H1 (cell line): ENCODE results near the gene GPR42. TPM values are rescaled to one million over a fixed set of nuclear protein-coding genes. Genes with fewer than 3 reads are reported as not detected.

Experiments
- CTCF ChIA-PET: fragments of 300-600 bp; sonication (Branson Sonifier 250); formaldehyde crosslinking; loops from one replicate; lab custom pipeline; 2021; ENCODE audit not compliant: partially characterized antibody; lab: Charles Lee
- POLR2A ChIA-PET: fragments of 300-600 bp; sonication (Branson Sonifier 250); formaldehyde crosslinking; loops from one replicate; lab custom pipeline; 2021; ENCODE audit warnings: inconsistent platforms; ENCODE audit not compliant: partially characterized antibody; lab: Charles Lee
- DNase-seq, 2 experiments: peaks; one replicate each; pipeline versions ENCODE4 v3.0.0 to v3.0.0-alpha.2; 2010 to 2022; ENCODE audit warnings: low spot score in 2 of 2, low read depth in 1 of 2, mixed read lengths in 1 of 2
- FAIRE-seq: peaks from 2 replicates; lab custom pipeline; 2011; peaks lifted over from hg19 to GRCh38; lab: Jason Lieb, UNC
- H2AFZ ChIP-seq: 2 replicates; pipeline ENCODE4 v1.8.1; 2012; ENCODE audit warnings: low read length, inconsistent platforms
- H2AK5ac ChIP-seq: 2 replicates; pipeline ENCODE4 v1.6.1; 2013; ENCODE audit warnings: low read depth, low read length
- H2BK120ac ChIP-seq: replicated peaks from 2 replicates; pipeline ENCODE3; 2013; ENCODE audit warnings: low read depth, low read length, inconsistent platforms
- H2BK12ac ChIP-seq: 2 replicates; pipeline ENCODE4 v1.6.1; 2013; ENCODE audit warnings: low read depth, low read length
- H2BK15ac ChIP-seq: 2 replicates; pipeline ENCODE4 v1.6.1; 2013; ENCODE audit warnings: low read length
- H2BK20ac ChIP-seq: 2 replicates; pipeline ENCODE4 v1.6.1; 2013; ENCODE audit warnings: low read length
- H2BK5ac ChIP-seq: 2 replicates; pipeline ENCODE4 v1.6.1; 2013; ENCODE audit warnings: low read depth, low read length
- H3K14ac ChIP-seq: 2 replicates; pipeline ENCODE4 v1.6.1; 2013; ENCODE audit warnings: inconsistent platforms; ENCODE audit not compliant: insufficient read length
- H3K18ac ChIP-seq: 2 replicates; pipeline ENCODE4 v1.6.1; 2013; ENCODE audit warnings: low read length; ENCODE audit errors: extremely low read depth
- H3K23ac ChIP-seq: 2 replicates; pipeline ENCODE4 v1.6.1; 2013; ENCODE audit warnings: inconsistent platforms; ENCODE audit not compliant: insufficient read length
- H3K23me2 ChIP-seq: 2 replicates; pipeline ENCODE4 v1.6.1; 2013; ENCODE audit warnings: low read depth, low read length
- H3K27ac ChIP-seq: 2 replicates; pipeline ENCODE4 v1.6.1; 2011; ENCODE audit warnings: low read depth, low read length, inconsistent platforms
- H3K27me3 ChIP-seq, 4 experiments: replicated peaks in 1 of 4; 1 replicate in 1 of 4; 2 replicates in 3 of 4; pipeline versions ENCODE4 v1.6.1 to v1.8.1; 2011 to 2013; ENCODE audit warnings: low read length in 3 of 4, mild to moderate bottlenecking in 3 of 4, inconsistent platforms in 2 of 4, mixed read lengths in 2 of 4, moderate library complexity in 1 of 4; ENCODE audit not compliant: control insufficient read depth in 3 of 4, insufficient read depth in 3 of 4; ENCODE audit errors: extremely low read depth in 1 of 4
- H3K36me3 ChIP-seq, 4 experiments: 2 replicates each; pipeline versions ENCODE4 v1.6.1 to v1.8.1; 2011 to 2013; ENCODE audit warnings: mild to moderate bottlenecking in 4 of 4, low read length in 3 of 4, moderate library complexity in 2 of 4, control low read depth in 1 of 4, inconsistent platforms in 1 of 4; ENCODE audit not compliant: insufficient read depth in 4 of 4, control insufficient read depth in 2 of 4
- H3K4ac ChIP-seq: replicated peaks from 2 replicates; pipeline ENCODE3; 2013; ENCODE audit warnings: low read length, low read depth, mixed read lengths, inconsistent platforms; ENCODE audit not compliant: insufficient read length
- H3K4me1 ChIP-seq, 4 experiments: replicated peaks in 1 of 4; 1 replicate in 1 of 4; 2 replicates in 3 of 4; pipeline versions ENCODE4 v1.6.1 to v1.8.1; 2011 to 2013; ENCODE audit warnings: low read length in 3 of 4, inconsistent platforms in 2 of 4, mixed read lengths in 1 of 4; ENCODE audit not compliant: insufficient read depth in 4 of 4, control insufficient read depth in 3 of 4
- H3K4me2 ChIP-seq, 2 experiments: 2 replicates each; pipeline versions ENCODE4 v1.6.1 to v1.8.1; 2011 to 2013; ENCODE audit warnings: low read depth in 2 of 2, low read length in 2 of 2, control low read depth in 1 of 2, inconsistent platforms in 1 of 2, mild to moderate bottlenecking in 1 of 2; ENCODE audit not compliant: insufficient read depth in 1 of 2
- H3K4me3 ChIP-seq, 4 experiments: fragments of 200-600, 300-600 bp in 1 of 4; sonication (generic), shearing (Covaris generic), sonication (Bioruptor Twin) in 1 of 4; 2 replicates each; pipeline versions ENCODE4 v1.5.1 to v1.8.1; 2011 to 2016; ENCODE audit warnings: low read length in 4 of 4, low read depth in 3 of 4, control low read depth in 2 of 4, inconsistent platforms in 2 of 4, mild to moderate bottlenecking in 2 of 4, mixed read lengths in 1 of 4, moderate library complexity in 1 of 4; ENCODE audit not compliant: insufficient read depth in 2 of 4; ENCODE audit errors: extremely low read depth in 1 of 4
- H3K56ac ChIP-seq: replicated peaks from 2 replicates; pipeline ENCODE3; 2013; ENCODE audit warnings: low read depth, mild to moderate bottlenecking, mixed read lengths, low read length, inconsistent platforms; ENCODE audit not compliant: insufficient read length
- H3K79me1 ChIP-seq: 2 replicates; pipeline ENCODE4 v1.6.1; 2013; ENCODE audit warnings: low read depth, low read length, control low read depth
- H3K79me2 ChIP-seq, 2 experiments: 2 replicates each; pipeline versions ENCODE4 v1.6.1 to v1.8.1; 2012 to 2013; ENCODE audit warnings: low read length in 2 of 2, mild to moderate bottlenecking in 2 of 2, inconsistent platforms in 1 of 2; ENCODE audit not compliant: insufficient read depth in 2 of 2, control insufficient read depth in 1 of 2
- H3K9ac ChIP-seq, 4 experiments: replicated peaks in 1 of 4; 1 replicate in 1 of 4; 2 replicates in 3 of 4; pipeline versions ENCODE4 v1.6.1 to v1.8.1; 2011 to 2013; ENCODE audit warnings: low read depth in 3 of 4, low read length in 3 of 4, control low read depth in 2 of 4, mild to moderate bottlenecking in 2 of 4, moderate library complexity in 2 of 4, inconsistent platforms in 1 of 4; ENCODE audit errors: extremely low read depth in 1 of 4
- H3K9me3 ChIP-seq, 2 experiments: 2 replicates each; pipeline versions ENCODE4 v1.6.1 to v1.8.1; 2012 to 2013; ENCODE audit warnings: mild to moderate bottlenecking in 2 of 2, moderate library complexity in 2 of 2, control low read depth in 1 of 2, inconsistent platforms in 1 of 2, low read depth in 1 of 2, low read length in 1 of 2, mixed read lengths in 1 of 2; ENCODE audit not compliant: insufficient read depth in 2 of 2
- H4K20me1 ChIP-seq, 2 experiments: replicated peaks in 1 of 2; 2 replicates each; pipeline versions ENCODE3 to v1.8.1; 2011 to 2013; ENCODE audit warnings: inconsistent platforms in 2 of 2, low read length in 2 of 2, mild to moderate bottlenecking in 1 of 2; ENCODE audit not compliant: insufficient read depth in 2 of 2, control insufficient read depth in 1 of 2
- H4K5ac ChIP-seq: 2 replicates; pipeline ENCODE4 v1.6.1; 2013; ENCODE audit warnings: low read length, low read depth, mixed read lengths, inconsistent platforms; ENCODE audit not compliant: insufficient read length
- H4K8ac ChIP-seq: 2 replicates; pipeline ENCODE4 v1.8.0; 2013; ENCODE audit warnings: mild to moderate bottlenecking, moderate library complexity, low read length, inconsistent platforms; ENCODE audit not compliant: insufficient read depth; ENCODE audit errors: extremely low read depth
- H4K91ac ChIP-seq: replicated peaks from 2 replicates; pipeline ENCODE3; 2013; ENCODE audit warnings: low read length, mixed read lengths, inconsistent platforms; ENCODE audit not compliant: insufficient read length
- SP4 ChIP-seq: IDR thresholded peaks from 2 replicates; pipeline ENCODE4 v1.6.1; 2012; ENCODE audit warnings: low read length, inconsistent platforms
- WGBS, 2 experiments: shearing (Covaris generic) in 1 of 2; methylation state at CpG; one replicate each; pipeline versions ENCODE4 v1.1.6 to v1.1.7; 2013 to 2015; ENCODE audit warnings: low lambda C conversion rate in 2 of 2, mixed read lengths in 2 of 2, inconsistent platforms in 1 of 2, low coverage in 1 of 2, missing lambda C conversion rate in 1 of 2; ENCODE audit not compliant: insufficient replicate concordance in 2 of 2, insufficient coverage in 1 of 2, insufficient read length in 1 of 2; ENCODE audit errors: extremely low coverage in 1 of 2, missing lambda C conversion rate in 1 of 2; 5-methylcytosine and 5-hydroxymethylcytosine counted together
- polyA plus RNA-seq, 7 experiments: library from polyadenylated mRNA; depleted of rRNA in 3 of 7; stranded (reverse) in 5 of 7; unstranded in 2 of 7; fragments of >200 nt in 5 of 7; fragments of 200-250 nt in 2 of 7; gene quantifications; 1 replicate in 5 of 7; 2 replicates in 1 of 7; 4 replicates in 1 of 7; pipeline versions ENCODE4 v1.2.1 to v1.2.3, GENCODE V29; 2011 to 2013; ENCODE audit warnings: missing spikeins in 2 of 7, mixed read lengths in 2 of 7
- total RNA-seq: library from RNA; stranded (reverse); fragmentation: NEBNext Ultra II Directional; extraction: Animal tissue kit (Norgen Biotek cat#: 25700); gene quantifications from 2 replicates; pipeline ENCODE4 v1.2.1, GENCODE V29; 2021

The GPR42 gene
- total and polyA plus RNA-seq, 2 of the 8 experiments (the other 6 are each of a cell fraction or from before 2014, with no cell fraction given) = not detected

- Histone ChIP-seq H3K27ac (no peak overlapping the region), H3K9ac (no peak overlapping the region), H4K5ac (no peak overlapping the region), H3K14ac (no peak overlapping the region), H4K91ac (no peak overlapping the region), H2BK15ac (no peak overlapping the region), H4K8ac (no peak overlapping the region), H2AFZ (no peak overlapping the region), H3K4me1 (peaks cover 0 to 2% (median 0%) of the 10 kb centered on the region in 4 experiments; a peak in 1 of 7 replicates), H3K27me3 (no peaks in the 10 kb centered on the region), H3K4ac (no peak overlapping the region), H3K9me3 (no peaks in the 10 kb centered on the region), H3K4me3 (no peak overlapping the region), H3K79me2 (no peaks in the 10 kb centered on the region), H2BK5ac (no peak overlapping the region), H3K23ac (no peak overlapping the region), H3K56ac (no peak overlapping the region), H2BK12ac (no peak overlapping the region), H3K23me2 (no peaks in the 10 kb centered on the region; the same call in 1 of the 2 replicates), H3K79me1 (no peaks in the 10 kb centered on the region), H3K18ac (no peak overlapping the region), H3K36me3 (no peaks in the 10 kb centered on the region), H4K20me1 (no peaks in the 10 kb centered on the region), H2AK5ac (no peak overlapping the region), H3K4me2 (no peak overlapping the region), H2BK120ac (no peak overlapping the region), H2BK20ac (no peak overlapping the region)
- FAIRE-seq (no peak), DNase-seq (peak in 1 of 2 experiments; percentile 35)
- TF ChIP-seq SP4 = no peak
- POLR2A ChIA-PET = interaction anchor here (0.6 to 1.4 kb wide), 3 partner anchors 11 to 202 kb away, joined by 3 to 4 read pairs (median 3); no protein-coding TSS in a partner anchor
- CTCF ChIA-PET = interaction anchor here (0.7 to 2.0 kb wide), 4 partner anchors 8 to 129 kb away, joined by 3 to 6 read pairs (median 4); no protein-coding TSS in a partner anchor
- WGBS, 2 experiments = 87% methylated on average over 15 of the region's 17 CpGs; no CpG with 5 or more reads in 1 of the 2 experiments
Observed at GRCh38 chr19:35344511-35345031, 26.3 kb upstream of the GPR42 start.
